ENCODE data around the gene SLC22A6. TPM values are rescaled to one million over a fixed set of nuclear protein-coding genes. Genes with fewer than 3 reads are reported as not detected.

Gene SLC22A6
- total RNA-seq, 4 donors from 2014 or later = not detected

DNA sequence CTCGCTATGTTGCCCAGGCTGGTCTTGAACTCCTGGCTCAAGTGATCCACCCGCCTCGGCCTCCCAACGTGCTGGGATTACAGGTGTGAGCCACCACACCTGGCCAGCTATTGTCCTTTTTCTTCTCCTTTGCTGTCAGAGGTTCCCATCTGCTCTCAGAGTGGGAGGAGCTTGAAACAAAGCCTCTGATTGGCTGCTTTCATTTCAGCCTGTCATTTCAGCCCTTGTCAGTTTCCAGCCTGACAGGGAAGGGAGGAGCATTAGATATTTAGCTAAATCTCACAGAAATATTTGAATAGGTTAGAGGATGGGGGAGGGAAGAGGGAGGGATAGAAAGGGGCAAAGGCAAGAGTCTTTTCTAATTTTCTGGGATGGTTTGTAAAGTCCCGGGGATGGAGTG is 8.7 kb downstream of the SLC22A6 start:
- no peak overlapping the region for H3K27ac ChIP-seq
- no peak for TF ChIP-seq EP300 (IDR thresholded peaks at IDR 0.05)
- TF ChIP-seq, protein P1, sequence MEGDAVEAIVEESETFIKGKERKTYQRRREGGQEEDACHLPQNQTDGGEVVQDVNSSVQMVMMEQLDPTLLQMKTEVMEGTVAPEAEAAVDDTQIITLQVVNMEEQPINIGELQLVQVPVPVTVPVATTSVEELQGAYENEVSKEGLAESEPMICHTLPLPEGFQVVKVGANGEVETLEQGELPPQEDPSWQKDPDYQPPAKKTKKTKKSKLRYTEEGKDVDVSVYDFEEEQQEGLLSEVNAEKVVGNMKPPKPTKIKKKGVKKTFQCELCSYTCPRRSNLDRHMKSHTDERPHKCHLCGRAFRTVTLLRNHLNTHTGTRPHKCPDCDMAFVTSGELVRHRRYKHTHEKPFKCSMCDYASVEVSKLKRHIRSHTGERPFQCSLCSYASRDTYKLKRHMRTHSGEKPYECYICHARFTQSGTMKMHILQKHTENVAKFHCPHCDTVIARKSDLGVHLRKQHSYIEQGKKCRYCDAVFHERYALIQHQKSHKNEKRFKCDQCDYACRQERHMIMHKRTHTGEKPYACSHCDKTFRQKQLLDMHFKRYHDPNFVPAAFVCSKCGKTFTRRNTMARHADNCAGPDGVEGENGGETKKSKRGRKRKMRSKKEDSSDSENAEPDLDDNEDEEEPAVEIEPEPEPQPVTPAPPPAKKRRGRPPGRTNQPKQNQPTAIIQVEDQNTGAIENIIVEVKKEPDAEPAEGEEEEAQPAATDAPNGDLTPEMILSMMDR (IDR thresholded peaks at IDR 0.05) = no peak
- no peak for TF ChIP-seq POLR2A (IDR thresholded peaks at IDR 0.05)
- no peaks in the 10 kb centered on the region for H3K27me3 ChIP-seq
- no peak for DNase-seq (ENCODE audit: low spot score in 2 of 2)
- H3K36me3 ChIP-seq = no peaks in the 10 kb centered on the region
- no peak overlapping the region for H3K4me3 ChIP-seq
- H3K9me3 ChIP-seq = no peaks in the 10 kb centered on the region
- 81 to 82% methylated on average over 5 of the region's 5 CpGs for WGBS, 2 donors
- peaks cover 0 to 10% (median 0%) of the 10 kb centered on the region in 4 donors for H3K4me1 ChIP-seq

DNA sequence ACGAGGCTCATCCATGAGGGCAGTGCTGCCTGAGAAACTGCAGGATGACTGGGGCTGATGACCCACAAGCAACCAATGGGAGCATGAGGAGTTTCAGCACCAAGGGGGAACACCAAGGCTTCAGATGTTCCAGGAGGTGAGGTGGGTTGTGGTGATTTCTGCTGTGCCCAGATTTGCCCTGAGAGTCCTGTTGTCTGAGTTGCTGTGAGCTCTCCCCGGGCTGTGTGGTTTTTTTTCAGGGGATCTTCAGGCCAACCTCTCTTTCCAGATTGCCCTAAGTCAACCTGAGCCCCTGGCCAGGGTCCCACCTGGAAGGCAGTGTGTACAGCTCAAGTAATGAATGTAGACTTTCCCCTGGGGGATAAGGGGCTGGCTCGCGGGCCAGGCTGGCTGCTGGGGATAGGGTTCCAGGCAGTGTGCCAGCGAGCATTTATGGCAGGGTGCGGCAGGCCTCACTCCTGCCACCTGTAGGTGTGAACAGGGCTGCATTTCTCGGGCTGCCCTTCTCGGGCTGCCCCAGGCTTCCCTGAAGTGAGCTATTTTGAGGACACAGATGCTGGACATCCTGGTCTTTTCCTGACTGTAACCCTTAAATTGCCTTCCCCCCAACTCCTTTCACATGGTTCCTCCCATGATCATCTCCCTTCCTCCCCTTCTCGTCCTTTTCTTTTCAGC is 9.8 kb downstream of the SLC22A6 start:
- H3K27me3 ChIP-seq = no peaks in the 10 kb centered on the region
- H3K36me3 ChIP-seq = no peaks in the 10 kb centered on the region
- no peaks in the 10 kb centered on the region for H3K9me3 ChIP-seq
- TF ChIP-seq POLR2A (IDR thresholded peaks at IDR 0.05) (no peak), EP300 (IDR thresholded peaks at IDR 0.05) (no peak)
- TF ChIP-seq, protein P1 (IDR thresholded peaks at IDR 0.05) = peak in 4 of 5 experiments; percentile 12 to 27 (median 18)
- no peak overlapping the region for H3K4me3 ChIP-seq
- H3K4me1 ChIP-seq = peaks cover 0 to 10% (median 0%) of the 10 kb centered on the region in 4 donors
- DNase-seq (ENCODE audit: low spot score in 2 of 2) = no peak
- WGBS, 2 donors = 22 to 33% methylated on average over 5 to 9 of the region's 9 CpGs
- no peak overlapping the region for H3K27ac ChIP-seq

DNA sequence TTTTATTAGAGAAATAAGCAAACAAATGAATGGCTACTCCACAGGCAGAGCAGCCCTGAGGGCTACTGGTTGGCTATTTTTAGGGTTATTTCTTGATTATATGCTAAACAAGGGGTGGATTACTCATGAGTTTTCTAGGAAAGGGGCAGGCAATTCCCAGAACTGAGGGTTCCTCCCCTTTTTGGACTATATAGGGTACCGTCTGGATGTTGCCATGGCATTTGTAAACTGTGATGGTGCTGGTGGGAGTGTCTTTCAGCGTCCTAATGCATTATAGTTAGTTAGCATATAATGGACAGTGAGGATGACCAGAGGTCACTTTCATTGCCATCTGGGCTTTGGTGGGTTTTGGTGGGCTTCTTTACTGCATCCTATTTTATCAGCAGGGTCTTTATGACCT is 19.2 kb downstream of the SLC22A6 start:
- Histone ChIP-seq H3K36me3 (no peaks in the 10 kb centered on the region), H3K4me3 (no peak overlapping the region), H3K9me3 (no peaks in the 10 kb centered on the region), H3K27ac (no peak overlapping the region), H3K4me1 (no peaks in the 10 kb centered on the region), H3K27me3 (no peaks in the 10 kb centered on the region)
- WGBS, 2 donors = 33 to 55% methylated on average over 2 of the region's 2 CpGs
- no peak for DNase-seq (ENCODE audit: low spot score in 2 of 2)
- TF ChIP-seq, protein P1 (IDR thresholded peaks at IDR 0.05) = no peak
- no peak for TF ChIP-seq EP300 (IDR thresholded peaks at IDR 0.05)

DNA sequence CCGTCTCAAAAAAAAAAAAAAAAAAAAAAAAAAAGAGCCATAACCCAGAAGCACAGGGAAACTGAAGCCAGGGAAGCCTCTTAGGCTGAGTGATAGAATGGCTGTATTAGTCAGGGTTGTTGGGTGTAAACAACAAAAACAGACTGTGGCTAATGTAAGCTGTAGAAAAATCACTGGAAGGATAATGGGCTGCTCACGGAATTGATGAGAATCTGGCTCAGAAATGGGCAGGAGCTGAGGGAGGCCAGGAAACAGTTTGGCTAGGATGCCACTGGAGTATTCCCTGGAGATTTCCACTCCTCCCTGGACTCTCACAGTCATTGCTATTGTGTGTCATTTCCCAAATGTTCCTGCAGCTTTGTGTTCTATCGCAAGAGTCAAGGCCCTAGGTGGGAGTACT is 22.4 kb downstream of the SLC22A6 start:
- H3K27ac ChIP-seq = no peak overlapping the region
- 55 to 69% methylated on average over 3 of the region's 3 CpGs for WGBS, 2 donors
- H3K9me3 ChIP-seq = no peaks in the 10 kb centered on the region
- no peak overlapping the region for H3K4me3 ChIP-seq
- peaks cover 0 to 14% (median 0%) of the 10 kb centered on the region in 4 donors for H3K4me1 ChIP-seq
- no peaks in the 10 kb centered on the region for H3K27me3 ChIP-seq
- TF ChIP-seq, protein P1 (IDR thresholded peaks at IDR 0.05) = no peak
- TF ChIP-seq POLR2A (IDR thresholded peaks at IDR 0.05) = no peak
- no peaks in the 10 kb centered on the region for H3K36me3 ChIP-seq
- no peak for DNase-seq (ENCODE audit: low spot score in 2 of 2)

DNA sequence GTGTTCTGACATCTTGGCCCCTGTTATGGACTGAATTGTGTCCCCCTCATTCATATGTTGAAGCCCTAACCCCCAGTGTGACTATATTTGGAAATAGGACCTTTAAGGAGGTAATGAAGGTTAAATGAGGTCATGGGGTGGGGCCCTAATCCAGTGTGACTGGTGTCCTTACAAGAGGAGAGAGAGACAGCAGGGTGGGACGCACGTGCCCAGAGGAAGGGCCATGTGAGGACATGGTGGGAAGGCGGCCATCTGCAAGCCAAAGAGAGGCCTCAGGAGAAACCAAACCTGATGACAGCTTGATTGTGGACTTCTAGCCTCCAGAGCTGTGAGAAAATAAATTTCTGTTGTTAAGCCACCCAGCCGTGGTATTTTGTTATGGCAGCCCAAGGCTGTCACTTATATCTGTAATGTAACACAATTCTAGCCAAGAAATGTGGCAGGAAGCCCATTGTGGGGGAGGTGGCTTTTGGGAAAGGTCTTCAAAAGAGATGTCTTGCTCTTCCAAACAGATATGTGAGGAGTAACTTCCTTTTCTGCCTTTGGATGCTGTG is 23.7 kb downstream of the SLC22A6 start:
- no peaks in the 10 kb centered on the region for H3K36me3 ChIP-seq
- no peaks in the 10 kb centered on the region for H3K27me3 ChIP-seq
- no peaks in the 10 kb centered on the region for H3K9me3 ChIP-seq
- H3K4me1 ChIP-seq = peaks cover 0 to 14% (median 0%) of the 10 kb centered on the region in 4 donors
- no peak for DNase-seq (ENCODE audit: low spot score in 2 of 2)
- 81 to 82% methylated on average over 4 of the region's 4 CpGs for WGBS, 2 donors
- no peak for TF ChIP-seq EP300 (IDR thresholded peaks at IDR 0.05)
- no peak for TF ChIP-seq POLR2A (IDR thresholded peaks at IDR 0.05)
- TF ChIP-seq, protein P1 (IDR thresholded peaks at IDR 0.05) = no peak
- H3K4me3 ChIP-seq = no peak overlapping the region
- H3K27ac ChIP-seq = no peak overlapping the region

All from tibial nerve (tissue), 4 donors.